Measurements from ENCODE around the gene BRD1. TPM values are rescaled to one million over a fixed set of nuclear protein-coding genes. Genes with fewer than 3 reads are reported as not detected.

The BRD1 gene
- total RNA-seq, 1 donor from 2014 or later: 37.4 TPM

DNA sequence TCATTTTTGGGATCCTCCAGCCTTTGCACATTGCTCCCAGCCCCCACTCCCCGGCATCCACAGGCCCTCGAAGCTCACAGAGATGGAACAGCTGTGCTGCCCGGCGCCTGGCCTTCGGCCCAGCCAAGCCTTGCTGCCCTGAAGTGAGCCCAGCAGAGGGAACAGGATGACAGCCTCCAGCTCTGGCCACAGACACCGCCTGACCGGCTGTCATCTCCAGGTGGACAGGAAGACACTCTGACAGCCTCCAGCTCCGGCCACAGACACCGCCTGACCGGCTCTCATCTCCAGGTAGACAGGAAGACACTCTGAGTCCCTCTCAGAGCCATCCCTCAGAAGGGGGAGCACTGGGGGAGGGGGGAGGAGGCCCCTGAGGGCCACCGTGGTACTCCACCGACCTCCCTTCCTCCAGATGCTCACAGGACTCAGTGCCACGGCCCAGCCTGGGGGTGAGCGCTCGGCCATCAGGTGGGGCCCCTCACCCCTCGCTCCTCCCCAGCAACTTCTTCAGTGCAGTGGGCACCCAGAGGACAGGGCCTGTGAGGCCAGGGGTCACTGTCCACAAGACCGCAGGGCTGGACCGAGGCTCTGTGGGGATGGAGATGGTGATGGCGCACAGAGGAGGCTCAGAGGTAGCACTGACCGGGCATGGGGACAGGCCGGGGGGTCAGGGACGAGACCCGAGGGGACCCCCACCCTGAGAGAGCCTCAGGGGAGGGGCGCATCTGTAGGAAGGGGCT lies 58.6 kb downstream of the BRD1 start:
- Histone ChIP-seq H3K27me3 (ENCODE audit: low read depth) (no peaks in the 10 kb centered on the region), H3K36me3 (peaks cover 20% of the 10 kb centered on the region), H3K4me3 (no peak overlapping the region), H3K9me3 (peaks cover 11% of the 10 kb centered on the region), H3K27ac (no peak overlapping the region), H3K4me1 (peaks cover 15% of the 10 kb centered on the region)
- TF ChIP-seq, protein P1, sequence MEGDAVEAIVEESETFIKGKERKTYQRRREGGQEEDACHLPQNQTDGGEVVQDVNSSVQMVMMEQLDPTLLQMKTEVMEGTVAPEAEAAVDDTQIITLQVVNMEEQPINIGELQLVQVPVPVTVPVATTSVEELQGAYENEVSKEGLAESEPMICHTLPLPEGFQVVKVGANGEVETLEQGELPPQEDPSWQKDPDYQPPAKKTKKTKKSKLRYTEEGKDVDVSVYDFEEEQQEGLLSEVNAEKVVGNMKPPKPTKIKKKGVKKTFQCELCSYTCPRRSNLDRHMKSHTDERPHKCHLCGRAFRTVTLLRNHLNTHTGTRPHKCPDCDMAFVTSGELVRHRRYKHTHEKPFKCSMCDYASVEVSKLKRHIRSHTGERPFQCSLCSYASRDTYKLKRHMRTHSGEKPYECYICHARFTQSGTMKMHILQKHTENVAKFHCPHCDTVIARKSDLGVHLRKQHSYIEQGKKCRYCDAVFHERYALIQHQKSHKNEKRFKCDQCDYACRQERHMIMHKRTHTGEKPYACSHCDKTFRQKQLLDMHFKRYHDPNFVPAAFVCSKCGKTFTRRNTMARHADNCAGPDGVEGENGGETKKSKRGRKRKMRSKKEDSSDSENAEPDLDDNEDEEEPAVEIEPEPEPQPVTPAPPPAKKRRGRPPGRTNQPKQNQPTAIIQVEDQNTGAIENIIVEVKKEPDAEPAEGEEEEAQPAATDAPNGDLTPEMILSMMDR (IDR thresholded peaks at IDR 0.05): no peak
- ATAC-seq: peak; percentile 20 to 31
- DNase-seq: peak; percentile 52
- intact Hi-C loops (cut with DNase I): no loop called here

DNA sequence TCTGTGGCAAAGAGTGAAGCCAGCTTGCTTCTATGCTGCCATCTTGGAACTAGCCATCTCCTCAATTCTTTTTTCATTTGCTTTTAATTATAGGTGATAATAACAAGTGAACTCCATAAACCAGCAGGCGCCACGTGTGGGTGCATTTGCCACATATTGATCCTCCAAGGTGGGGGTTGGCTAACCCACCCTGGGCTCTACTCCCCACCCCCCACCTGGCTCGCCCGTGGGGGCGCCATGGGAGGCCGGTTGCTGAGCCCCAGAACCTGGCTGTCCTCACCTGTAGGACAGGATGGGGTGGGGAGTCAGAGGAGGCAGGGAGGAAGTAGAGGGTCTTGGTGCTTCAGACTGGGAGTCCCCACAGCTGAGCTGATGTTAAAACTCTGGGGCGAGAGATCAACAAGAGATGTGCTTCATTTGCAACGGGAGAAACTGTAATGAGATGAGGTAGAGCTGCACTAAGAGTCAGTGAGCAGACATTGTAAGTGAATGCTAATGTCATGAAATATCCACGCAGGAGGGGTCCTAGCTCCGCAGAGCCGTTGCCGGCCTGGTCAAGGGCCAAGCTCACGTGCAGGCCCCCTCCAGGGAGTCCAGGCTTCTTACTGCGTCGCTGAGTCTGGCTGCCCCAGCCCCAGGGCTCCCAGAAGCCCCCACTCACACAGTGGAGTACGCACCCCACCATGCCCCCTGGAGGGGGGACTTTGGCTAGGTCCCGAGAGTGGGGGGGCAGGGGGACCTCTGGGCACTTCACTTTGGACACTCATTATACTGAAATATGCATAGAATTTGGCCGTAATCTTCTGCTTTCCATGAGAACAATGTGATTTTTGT lies 59.4 kb downstream of the BRD1 start:
- no peak overlapping the region for H3K4me3 ChIP-seq
- peaks cover 15% of the 10 kb centered on the region for H3K4me1 ChIP-seq
- DNase-seq: peak; percentile 37
- intact Hi-C loops (cut with DNase I): no loop called here
- H3K9me3 ChIP-seq: peaks cover 11% of the 10 kb centered on the region
- no peaks in the 10 kb centered on the region for H3K27me3 ChIP-seq (ENCODE audit: low read depth)
- ATAC-seq: peak in 1 of 2 donors; percentile 6
- no peak overlapping the region for H3K27ac ChIP-seq
- H3K36me3 ChIP-seq: peaks cover 11% of the 10 kb centered on the region
- TF ChIP-seq, protein P1 (IDR thresholded peaks at IDR 0.05): no peak

GRCh38 chr22:49767355-49768062 lies 60.2 kb downstream of the BRD1 start:
- peaks cover 4% of the 10 kb centered on the region for H3K36me3 ChIP-seq
- intact Hi-C loops (cut with DNase I): no loop called here
- TF ChIP-seq, protein P1 (IDR thresholded peaks at IDR 0.05): peak; percentile 73
- no peak overlapping the region for H3K27ac ChIP-seq
- peaks cover 15% of the 10 kb centered on the region for H3K4me1 ChIP-seq
- peak; percentile 24 to 45 for ATAC-seq
- DNase-seq: peak; percentile 50
- H3K4me3 ChIP-seq: no peak overlapping the region
- peaks cover 11% of the 10 kb centered on the region for H3K9me3 ChIP-seq
- H3K27me3 ChIP-seq (ENCODE audit: low read depth): no peaks in the 10 kb centered on the region

GRCh38 chr22:49765951-49766350 lies 61.7 kb downstream of the BRD1 start:
- peaks cover 11% of the 10 kb centered on the region for H3K9me3 ChIP-seq
- H3K27me3 ChIP-seq (ENCODE audit: low read depth): no peaks in the 10 kb centered on the region
- TF ChIP-seq, protein P1 (IDR thresholded peaks at IDR 0.05): no peak
- no peak overlapping the region for H3K4me3 ChIP-seq
- peaks cover 15% of the 10 kb centered on the region for H3K4me1 ChIP-seq
- intact Hi-C loops (cut with DNase I): no loop called here
- no peaks in the 10 kb centered on the region for H3K36me3 ChIP-seq
- no peak overlapping the region for H3K27ac ChIP-seq
- DNase-seq (peak; percentile 29), ATAC-seq (peak in 1 of 2 donors; percentile 6)

- no peak overlapping the region for H3K4me3 ChIP-seq
- H3K27ac ChIP-seq: no peak overlapping the region
- TF ChIP-seq, protein P1 (IDR thresholded peaks at IDR 0.05): no peak
- intact Hi-C loops (cut with DNase I): no loop called here
- DNase-seq: peak; percentile 35
- ATAC-seq: no peak
- no peaks in the 10 kb centered on the region for H3K36me3 ChIP-seq
- H3K4me1 ChIP-seq: peaks cover 15% of the 10 kb centered on the region
- H3K27me3 ChIP-seq (ENCODE audit: low read depth): no peaks in the 10 kb centered on the region
- H3K9me3 ChIP-seq: peaks cover 11% of the 10 kb centered on the region
These were observed 62.4 kb downstream of the BRD1 start for GRCh38 chr22:49765091-49765771.

All from lower lobe of right lung (tissue), 2 donors.